K562 (cell line): ENCODE results near the gene DCUN1D2. TPM values are rescaled to one million over a fixed set of nuclear protein-coding genes. Genes with fewer than 3 reads are reported as not detected.
A peak's percentile ranks its signal among the peaks of the same experiment; 100 is the strongest.

ENCODE experiments used
- ATAC-seq: fragments of 200-7000 bp; cut with Tn5 transposase; 3 replicates; pipeline ENCODE4 v1.9.1; 2020; ENCODE audit warnings: moderate library complexity
- BruUV-seq: library from RNA; stranded (reverse); fragments of 400-500 nt; replicated peaks from 2 replicates; lab custom pipeline; 2021; lab: Mats Ljungman, UMichigan
- CTCF ChIA-PET: fragments of 300-600 bp; formaldehyde crosslinking; extraction: SDS; loops from one replicate; lab custom pipeline; 2021; ENCODE audit warnings: low intra/inter-chr PET ratio; lab: Yijun Ruan, JAX
- POLR2A ChIA-PET: fragments of 300-600, 350-650 bp; sonication (Branson Sonifier 250); formaldehyde crosslinking; extraction: SDS; loops from one replicate; lab custom pipeline; 2021; ENCODE audit warnings: antibody characterized with exemption, inconsistent platforms; lab: Yijun Ruan, JAX
- DNase-seq, 4 experiments: peaks; one replicate each; pipeline versions ENCODE4 v3.0.0 to v3.0.0-alpha.2; 2011 to 2018; ENCODE audit warnings: low spot score in 3 of 4, mixed read lengths in 3 of 4; ENCODE audit errors: extremely low read depth in 1 of 4
- FAIRE-seq: peaks from 2 replicates; lab custom pipeline; 2011; peaks lifted over from hg19 to GRCh38; lab: Jason Lieb, UNC
- H2AFZ ChIP-seq: 2 replicates; pipeline ENCODE4 v1.6.0; 2011; ENCODE audit warnings: low read depth, low read length, control low read depth, inconsistent platforms
- H3K27ac ChIP-seq: fragments of 200-600 bp; 3 replicates; pipeline ENCODE4 v1.8.0; 2011; ENCODE audit warnings: low read depth, mild to moderate bottlenecking, control low read depth, inconsistent platforms, low read length, moderate library complexity, mixed read lengths; ENCODE audit errors: extremely low read depth
- H3K27me3 ChIP-seq, 2 experiments: fragments of 300-600 bp in 1 of 2; 2 replicates in 1 of 2; 3 replicates in 1 of 2; pipeline versions ENCODE4 v1.6.0 to v1.8.0; 2011; ENCODE audit warnings: inconsistent platforms in 2 of 2, low read length in 2 of 2, mild to moderate bottlenecking in 1 of 2, mixed read lengths in 1 of 2, moderate library complexity in 1 of 2; ENCODE audit not compliant: control insufficient read depth in 2 of 2, insufficient read depth in 2 of 2
- H3K36me3 ChIP-seq: fragments of 300-600 bp; 3 replicates; pipeline ENCODE4 v1.8.0; 2011; ENCODE audit warnings: mild to moderate bottlenecking, low read length, inconsistent platforms; ENCODE audit not compliant: control insufficient read depth, insufficient read depth
- H3K4me1 ChIP-seq, 2 experiments: fragments of 200-600 bp in 1 of 2; replicated peaks in 1 of 2; 2 replicates in 1 of 2; 3 replicates in 1 of 2; pipeline versions ENCODE4 v1.5.1 to v1.8.0; 2011; ENCODE audit warnings: inconsistent platforms in 2 of 2, low read length in 2 of 2, mild to moderate bottlenecking in 1 of 2, mixed read lengths in 1 of 2, moderate library complexity in 1 of 2; ENCODE audit not compliant: control insufficient read depth in 2 of 2, insufficient read depth in 2 of 2
- H3K4me2 ChIP-seq: 2 replicates; pipeline ENCODE4 v1.6.1; 2011; ENCODE audit warnings: low read length, control low read depth, inconsistent platforms, mixed read lengths; ENCODE audit not compliant: insufficient read depth
- H3K4me3 ChIP-seq: fragments of 200-600 bp; sonication (generic), shearing (Covaris generic); 2 replicates; pipeline ENCODE4 v1.5.1; 2016; ENCODE audit warnings: control low read depth, inconsistent platforms
- H3K79me2 ChIP-seq: fragments of 200-600 bp; 3 replicates; pipeline ENCODE4 v1.8.0; 2011; ENCODE audit warnings: low read length, inconsistent platforms; ENCODE audit not compliant: control insufficient read depth, insufficient read depth
- H3K9ac ChIP-seq, 2 experiments: 2 replicates each; pipeline versions ENCODE4 v1.6.0 to v1.6.1; 2011; ENCODE audit warnings: low read depth in 2 of 2, low read length in 2 of 2, control low read depth in 1 of 2, inconsistent platforms in 1 of 2, mild to moderate bottlenecking in 1 of 2, mixed read lengths in 1 of 2; ENCODE audit not compliant: insufficient read depth in 1 of 2
- H3K9me1 ChIP-seq: one replicate; pipeline ENCODE4 v1.6.0; 2011; ENCODE audit warnings: inconsistent platforms, mild to moderate bottlenecking, low read length, moderate library complexity; ENCODE audit not compliant: control insufficient read depth, insufficient read depth
- H3K9me3 ChIP-seq: replicated peaks from 2 replicates; pipeline ENCODE4 v1.5.1; 2011; ENCODE audit warnings: low read depth, low read length, inconsistent platforms; ENCODE audit not compliant: control insufficient read depth, insufficient read depth
- H4K20me1 ChIP-seq: replicated peaks from 2 replicates; pipeline ENCODE4 v1.6.1; 2011; ENCODE audit warnings: low read length, inconsistent platforms, mixed read lengths; ENCODE audit not compliant: control insufficient read depth, insufficient read depth
- NONO ChIP-seq, 2 experiments: fragments of 200-400 bp in 1 of 2; fragments of 450-650 bp in 1 of 2; formaldehyde crosslinking in 1 of 2; IDR thresholded peaks; 2 replicates each; pipeline ENCODE4 v1.6.1; 2017; ENCODE audit warnings: low read depth in 2 of 2, mild to moderate bottlenecking in 2 of 2, moderate library complexity in 2 of 2, low read length in 1 of 2
- WGBS: fragments of 100-300 bp; shearing (Covaris generic); methylation state at CpG from one replicate; pipeline ENCODE4 v1.1.6; 2016; ENCODE audit warnings: low coverage, mixed read lengths; ENCODE audit not compliant: insufficient coverage; ENCODE audit errors: missing lambda C conversion rate; 5-methylcytosine and 5-hydroxymethylcytosine counted together
- in situ Hi-C: fragments of 300-500 bp; cut with MboI; formaldehyde crosslinking; loops from 4 replicates; pipeline ENCODE4 v1.15.0; 2018; ENCODE audit warnings: inconsistent platforms, mixed read lengths
- intact Hi-C: fragments of 100-400 bp; cut with micrococcal nuclease; formaldehyde crosslinking; loops from 2 replicates; pipeline ENCODE4 v1.14.2; 2022
- polyA plus RNA-seq, 8 experiments: library from polyadenylated mRNA; depleted of rRNA in 4 of 8; stranded (reverse) in 5 of 8; unstranded in 3 of 8; fragments of >200 nt; fragmentation: Nextera tagmentation in 2 of 8; fragmentation: Illumina TruSeq in 1 of 8; extraction: Ambion mirVana in 2 of 8; extraction: Trizol in 1 of 8; gene quantifications; 2 replicates each; pipeline versions ENCODE4 v1.2.1 to v1.2.3, GENCODE V29; 2011 to 2014; ENCODE audit warnings: inconsistent platforms in 1 of 8, missing spikeins in 1 of 8
- total RNA-seq, 7 experiments: library from RNA; depleted of rRNA in 6 of 7; stranded (reverse); fragments of >200 nt in 6 of 7; fragmentation: Illumina TruSeq in 2 of 7; extraction: Trizol in 2 of 7; gene quantifications; 2 replicates each; pipeline versions ENCODE4 v1.2.1 to v1.2.3, GENCODE V29; 2011 to 2021; ENCODE audit warnings: low replicate concordance in 1 of 7
- TF ChIP-seq, protein P1 (sequence below), 2 experiments: fragments of 450-650 bp in 1 of 2; sonication (generic) in 1 of 2; formaldehyde crosslinking in 1 of 2; IDR thresholded peaks; 2 replicates each; pipeline versions ENCODE4 v1.7.1 to v1.9.0; 2016 to 2022; ENCODE audit warnings: inconsistent platforms in 1 of 2, mild to moderate bottlenecking in 1 of 2, missing genetic modification reagents in 1 of 2

The DCUN1D2 gene
- total and polyA plus RNA-seq, 9 of the 15 experiments (the other 6 are each of a cell fraction or from before 2014, with no cell fraction given): 2.1 to 16.8 (median 11.1) TPM

- H3K4me1 ChIP-seq: peaks cover 7 to 26% of the 10 kb centered on the region in 2 experiments; a peak in 3 of 5 replicates
- H3K4me3 ChIP-seq: peak overlapping the region; percentile 7; the same call in 1 of the 2 replicates
- 0 out of 3 replicates have a peak, but pooled peaks have one; percentile 12 for ATAC-seq
- peak overlapping the region in 1 of 2 experiments; percentile 81; a peak in 1 of 4 replicates for H3K9ac ChIP-seq
- intact Hi-C loops: no loop called here
- H2AFZ ChIP-seq: peak overlapping the region; percentile 54
- BruUV-seq: no TSS peak
- no peak for TF ChIP-seq NONO (IDR thresholded peaks at IDR 0.05; ENCODE audit: low read depth in 2 of 2, low read length in 1 of 2)
- TF ChIP-seq, protein P1, sequence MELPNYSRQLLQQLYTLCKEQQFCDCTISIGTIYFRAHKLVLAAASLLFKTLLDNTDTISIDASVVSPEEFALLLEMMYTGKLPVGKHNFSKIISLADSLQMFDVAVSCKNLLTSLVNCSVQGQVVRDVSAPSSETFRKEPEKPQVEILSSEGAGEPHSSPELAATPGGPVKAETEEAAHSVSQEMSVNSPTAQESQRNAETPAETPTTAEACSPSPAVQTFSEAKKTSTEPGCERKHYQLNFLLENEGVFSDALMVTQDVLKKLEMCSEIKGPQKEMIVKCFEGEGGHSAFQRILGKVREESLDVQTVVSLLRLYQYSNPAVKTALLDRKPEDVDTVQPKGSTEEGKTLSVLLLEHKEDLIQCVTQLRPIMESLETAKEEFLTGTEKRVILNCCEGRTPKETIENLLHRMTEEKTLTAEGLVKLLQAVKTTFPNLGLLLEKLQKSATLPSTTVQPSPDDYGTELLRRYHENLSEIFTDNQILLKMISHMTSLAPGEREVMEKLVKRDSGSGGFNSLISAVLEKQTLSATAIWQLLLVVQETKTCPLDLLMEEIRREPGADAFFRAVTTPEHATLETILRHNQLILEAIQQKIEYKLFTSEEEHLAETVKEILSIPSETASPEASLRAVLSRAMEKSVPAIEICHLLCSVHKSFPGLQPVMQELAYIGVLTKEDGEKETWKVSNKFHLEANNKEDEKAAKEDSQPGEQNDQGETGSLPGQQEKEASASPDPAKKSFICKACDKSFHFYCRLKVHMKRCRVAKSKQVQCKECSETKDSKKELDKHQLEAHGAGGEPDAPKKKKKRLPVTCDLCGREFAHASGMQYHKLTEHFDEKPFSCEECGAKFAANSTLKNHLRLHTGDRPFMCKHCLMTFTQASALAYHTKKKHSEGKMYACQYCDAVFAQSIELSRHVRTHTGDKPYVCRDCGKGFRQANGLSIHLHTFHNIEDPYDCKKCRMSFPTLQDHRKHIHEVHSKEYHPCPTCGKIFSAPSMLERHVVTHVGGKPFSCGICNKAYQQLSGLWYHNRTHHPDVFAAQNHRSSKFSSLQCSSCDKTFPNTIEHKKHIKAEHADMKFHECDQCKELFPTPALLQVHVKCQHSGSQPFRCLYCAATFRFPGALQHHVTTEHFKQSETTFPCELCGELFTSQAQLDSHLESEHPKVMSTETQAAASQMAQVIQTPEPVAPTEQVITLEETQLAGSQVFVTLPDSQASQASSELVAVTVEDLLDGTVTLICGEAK (IDR thresholded peaks at IDR 0.05): 0 out of 2 replicates have a peak, but pooled peaks have one; percentile 17
- TF ChIP-seq, protein P1 (CRISPR knock-in tag; IDR thresholded peaks at IDR 0.05): no peak
- ChIA-PET CTCF (no interaction called here), POLR2A (no interaction called here)
- WGBS: 17% methylated on average over 12 of the region's 15 CpGs
- H3K4me2 ChIP-seq: peak overlapping the region; percentile 60
- H3K9me3 ChIP-seq: no peaks in the 10 kb centered on the region
- no peaks in the 10 kb centered on the region for H3K9me1 ChIP-seq
- no peaks in the 10 kb centered on the region for H3K36me3 ChIP-seq
- peaks cover 12 to 45% of the 10 kb centered on the region in 2 experiments; a peak in 4 of 5 replicates for H3K27me3 ChIP-seq
- DNase-seq: no peak
- no peaks in the 10 kb centered on the region for H4K20me1 ChIP-seq
- FAIRE-seq: no peak
- in situ Hi-C loops: no loop called here
- H3K27ac ChIP-seq: no peak overlapping the region; the same call in 2 of the 3 replicates
- no peaks in the 10 kb centered on the region for H3K79me2 ChIP-seq
These were observed 70.3 kb downstream of the DCUN1D2 start for GRCh38 chr13:113420232-113420631.
